H1 (cell line): Measurements from ENCODE around the gene BCKDHB. TPM values are rescaled to one million over a fixed set of nuclear protein-coding genes. Genes with fewer than 3 reads are reported as not detected.

ENCODE experiments used
- CTBP2 ChIP-seq: IDR thresholded peaks from 2 replicates; pipeline ENCODE4 v1.7.0; 2011; ENCODE audit warnings: borderline replicate concordance, mild to moderate bottlenecking, moderate library complexity, mixed read lengths, low read length; ENCODE audit not compliant: insufficient read depth, insufficient read length
- SP2 ChIP-seq: IDR thresholded peaks from 2 replicates; pipeline ENCODE4 v1.6.1; 2012; ENCODE audit warnings: mild to moderate bottlenecking, low read length, inconsistent platforms
- polyA plus RNA-seq, 7 experiments: library from polyadenylated mRNA; depleted of rRNA in 3 of 7; stranded (reverse) in 5 of 7; unstranded in 2 of 7; fragments of >200 nt in 5 of 7; fragments of 200-250 nt in 2 of 7; gene quantifications; 1 replicate in 5 of 7; 2 replicates in 1 of 7; 4 replicates in 1 of 7; pipeline versions ENCODE4 v1.2.1 to v1.2.3, GENCODE V29; 2011 to 2013; ENCODE audit warnings: missing spikeins in 2 of 7, mixed read lengths in 2 of 7
- total RNA-seq: library from RNA; stranded (reverse); fragmentation: NEBNext Ultra II Directional; extraction: Animal tissue kit (Norgen Biotek cat#: 25700); gene quantifications from 2 replicates; pipeline ENCODE4 v1.2.1, GENCODE V29; 2021
- TF ChIP-seq, protein P1 (sequence below): IDR thresholded peaks from 2 replicates; pipeline ENCODE4 v1.6.1; 2012; ENCODE audit warnings: inconsistent platforms

BCKDHB gene
- total and polyA plus RNA-seq, 2 of the 8 experiments (the other 6 are each of a cell fraction or from before 2014, with no cell fraction given) = 22.1 to 30.8 TPM

GRCh38 chr6:80380566-80380965 is 274.1 kb downstream of the BCKDHB start (continued):
- TF ChIP-seq, protein P1, sequence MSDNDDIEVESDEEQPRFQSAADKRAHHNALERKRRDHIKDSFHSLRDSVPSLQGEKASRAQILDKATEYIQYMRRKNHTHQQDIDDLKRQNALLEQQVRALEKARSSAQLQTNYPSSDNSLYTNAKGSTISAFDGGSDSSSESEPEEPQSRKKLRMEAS = no peak
- TF ChIP-seq CTBP2 (no peak), SP2 (no peak)
